ENCODE results near the gene MIPEP.
A peak's percentile ranks its signal among the peaks of the same experiment; 100 is the strongest.
"Not testable (repeated sequence)": the region's sequence is repeated elsewhere in the genome, so short reads cannot be mapped to it uniquely, and the experiment has no call there.

Gene MIPEP

GRCh38 chr13:23749288-23749873 lies 139.8 kb downstream of the MIPEP start:
- DNase-seq (ENCODE audit: low read depth in 2 of 2), result no peak

GRCh38 chr13:23748109-23748990 lies 140.8 kb downstream of the MIPEP start:
- DNase-seq (ENCODE audit: low read depth in 2 of 2), result no peak

GRCh38 chr13:23746141-23746540 lies 143.1 kb downstream of the MIPEP start:
- not testable (repeated sequence) for DNase-seq (ENCODE audit: low read depth in 2 of 2)

DNA sequence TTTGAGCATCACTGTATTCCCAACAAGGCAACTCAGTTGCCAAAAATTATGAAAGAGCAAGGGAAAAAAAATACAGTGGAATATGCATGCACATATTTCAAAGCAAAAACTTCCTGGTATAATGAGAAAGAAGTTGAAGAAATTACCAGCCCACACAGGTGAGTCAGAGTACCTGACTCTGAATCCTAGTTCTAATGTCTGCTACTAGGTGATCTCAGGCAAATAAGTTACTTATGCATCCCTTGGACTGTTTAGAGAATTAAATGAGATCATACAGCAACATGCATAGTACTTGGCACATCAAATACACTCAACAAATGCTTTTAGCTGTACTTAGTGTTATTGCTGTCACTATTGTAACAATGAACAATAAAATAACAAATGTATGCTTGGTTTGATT lies 144.9 kb downstream of the MIPEP start:
- no peak for DNase-seq (ENCODE audit: low read depth in 2 of 2)

DNA sequence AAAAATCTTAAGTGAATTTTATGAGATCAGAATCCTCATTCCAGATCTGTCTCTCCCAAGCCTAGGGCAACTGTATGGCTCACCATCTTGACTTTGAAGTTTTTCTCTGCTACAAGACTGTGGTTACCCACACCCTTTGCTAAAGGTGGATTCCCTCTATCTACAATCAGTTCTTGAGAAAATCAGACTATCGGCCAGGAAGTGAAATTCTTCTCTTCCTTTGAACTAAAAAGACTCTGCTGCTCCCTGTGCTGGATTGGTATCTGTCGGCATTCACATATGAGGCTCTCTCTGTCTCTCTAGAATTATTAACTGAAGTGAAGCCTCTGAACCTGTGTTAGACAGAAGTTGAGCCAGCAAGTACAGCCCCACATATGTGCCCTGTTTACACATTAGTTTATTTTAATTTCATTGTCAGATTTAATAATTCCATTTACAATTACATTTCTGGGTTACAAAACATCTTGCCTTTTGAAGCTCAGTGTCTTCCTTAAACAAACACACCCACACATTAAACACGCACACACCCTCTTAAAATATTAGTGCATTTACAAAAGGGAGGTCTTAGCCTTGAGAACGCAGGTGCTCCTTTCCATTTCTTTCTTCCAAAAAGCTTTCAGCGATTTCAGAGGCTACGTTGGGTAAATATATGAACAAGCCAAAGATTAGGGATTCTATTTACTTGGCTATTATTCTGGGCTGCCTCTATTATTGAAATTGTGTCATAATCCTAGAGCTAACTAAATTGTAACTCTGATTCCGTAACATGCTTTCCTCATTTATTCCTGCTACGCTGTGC lies 145.7 kb downstream of the MIPEP start:
- no peak for DNase-seq (ENCODE audit: low read depth in 2 of 2)

GRCh38 chr13:23741879-23742510 lies 147.2 kb downstream of the MIPEP start:
- DNase-seq (ENCODE audit: low read depth in 2 of 2), result no peak

GRCh38 chr13:23740002-23740401 lies 149.2 kb downstream of the MIPEP start:
- DNase-seq (ENCODE audit: low read depth in 2 of 2), result no peak

GRCh38 chr13:23739596-23739995 lies 149.6 kb downstream of the MIPEP start:
- DNase-seq (ENCODE audit: low read depth in 2 of 2), result no peak

DNA sequence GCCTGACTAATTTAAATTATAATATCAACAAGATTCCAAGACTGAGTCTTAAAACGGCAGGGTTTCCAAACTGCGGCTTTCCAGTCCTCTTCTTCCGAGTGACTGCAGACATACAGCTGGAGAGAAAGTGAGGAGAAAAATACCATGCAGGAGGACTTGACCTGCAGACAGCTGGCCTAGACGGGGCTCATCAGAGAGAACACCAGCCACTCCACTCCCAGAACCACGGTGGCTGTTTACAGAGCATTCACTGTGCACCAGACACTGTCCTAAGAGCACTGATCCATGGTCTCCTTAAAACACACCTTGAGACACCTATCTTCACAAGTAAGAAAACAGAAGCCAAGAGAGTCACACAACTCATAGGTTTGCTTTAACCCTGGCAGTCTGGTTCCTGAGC lies 152.7 kb downstream of the MIPEP start:
- no peak for DNase-seq (ENCODE audit: low read depth in 2 of 2)

GRCh38 chr13:23735329-23735728 lies 153.9 kb downstream of the MIPEP start:
- no peak for DNase-seq (ENCODE audit: low read depth in 2 of 2)

DNA sequence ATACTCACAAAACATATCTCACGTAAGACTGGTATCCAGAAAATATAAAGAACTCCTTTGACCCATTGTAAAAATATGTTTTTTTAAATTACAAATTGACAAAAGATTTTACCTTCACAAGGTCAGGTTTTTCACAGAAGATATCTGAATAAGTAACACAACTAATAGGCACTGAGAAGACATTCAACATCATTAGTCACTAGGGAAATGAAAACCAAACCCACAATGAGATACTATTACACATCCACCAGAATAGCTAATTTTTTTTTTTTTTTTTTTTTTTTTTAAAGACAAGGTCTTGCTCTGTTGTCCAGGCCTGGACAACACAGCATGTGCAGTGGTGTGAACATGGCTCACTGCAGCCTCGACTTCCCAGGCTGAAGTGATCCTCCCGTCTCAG lies 157.5 kb downstream of the MIPEP start:
- no peak for DNase-seq (ENCODE audit: low read depth in 2 of 2)

DNA sequence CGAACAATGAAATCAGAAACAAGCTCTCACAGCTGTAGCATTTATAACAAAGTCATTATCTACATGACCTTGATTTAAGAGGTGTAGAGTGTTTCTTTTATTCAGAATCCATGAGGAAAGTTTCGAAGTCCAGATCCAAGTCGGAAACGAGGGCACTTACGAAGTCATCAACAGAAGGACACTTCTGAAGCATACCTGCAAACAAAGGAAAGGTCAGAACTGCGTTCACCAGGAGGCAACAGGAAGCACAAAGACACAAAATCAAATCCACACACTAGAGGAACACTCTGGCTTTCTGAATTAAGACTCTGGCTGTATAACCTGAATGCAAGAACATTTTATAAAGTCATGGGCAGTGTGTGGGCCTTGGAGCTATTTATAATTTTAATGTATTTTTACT lies 158.9 kb downstream of the MIPEP start:
- DNase-seq (ENCODE audit: low read depth in 2 of 2), result no peak

DNA sequence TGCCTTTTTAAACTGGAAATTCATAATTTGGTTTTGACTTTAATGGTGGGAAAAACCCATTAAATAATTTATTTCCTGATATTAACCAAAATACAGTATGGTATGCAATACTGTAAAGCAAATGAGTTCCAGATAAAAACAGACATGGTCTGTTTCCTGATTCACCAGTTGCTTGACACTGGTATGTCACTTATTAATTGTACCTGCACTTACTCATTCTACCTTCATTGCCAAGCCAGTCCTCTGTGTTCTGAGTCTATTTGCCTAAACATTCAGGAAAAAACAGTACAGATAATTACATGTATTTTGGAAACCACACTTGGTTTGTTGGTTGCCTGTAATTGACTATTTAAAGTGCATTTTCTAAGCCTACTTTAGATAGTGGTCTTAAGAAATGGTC lies 159.7 kb downstream of the MIPEP start:
- no peak for DNase-seq (ENCODE audit: low read depth in 2 of 2)

DNA sequence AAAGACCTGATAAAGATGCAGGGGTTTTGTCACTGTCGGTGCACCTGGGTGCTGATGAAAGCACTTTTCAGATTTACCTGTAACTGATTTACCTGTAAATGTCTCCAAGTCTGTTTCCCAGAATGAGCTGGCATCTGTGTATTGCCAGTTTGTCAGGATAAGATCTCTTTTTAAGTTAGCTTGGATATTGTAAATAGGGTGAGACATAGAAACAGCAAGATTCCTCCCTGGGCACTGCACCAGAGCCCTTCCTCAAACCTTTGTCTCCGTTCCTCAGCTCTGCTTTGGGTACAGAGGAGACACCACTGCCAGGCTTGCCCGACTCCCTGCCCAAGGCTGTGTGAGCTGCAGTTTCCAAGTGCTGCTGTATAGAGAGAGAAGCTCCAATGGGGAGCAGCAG lies 160.4 kb downstream of the MIPEP start:
- DNase-seq (ENCODE audit: low read depth in 2 of 2), result no peak

- DNase-seq (ENCODE audit: low read depth in 2 of 2), result no peak
These were observed 163.3 kb downstream of the MIPEP start for GRCh38 chr13:23725922-23726321.

- DNase-seq (ENCODE audit: low read depth in 2 of 2), result no peak
These were observed 164.8 kb downstream of the MIPEP start for GRCh38 chr13:23724196-23724970.

- peak; percentile 69 to 71 for DNase-seq (ENCODE audit: low read depth in 2 of 2)
These were observed 165.7 kb downstream of the MIPEP start for GRCh38 chr13:23723471-23723870.

- no peak for DNase-seq (ENCODE audit: low read depth in 2 of 2)
These were observed 166.3 kb downstream of the MIPEP start for GRCh38 chr13:23722726-23723453.

DNA sequence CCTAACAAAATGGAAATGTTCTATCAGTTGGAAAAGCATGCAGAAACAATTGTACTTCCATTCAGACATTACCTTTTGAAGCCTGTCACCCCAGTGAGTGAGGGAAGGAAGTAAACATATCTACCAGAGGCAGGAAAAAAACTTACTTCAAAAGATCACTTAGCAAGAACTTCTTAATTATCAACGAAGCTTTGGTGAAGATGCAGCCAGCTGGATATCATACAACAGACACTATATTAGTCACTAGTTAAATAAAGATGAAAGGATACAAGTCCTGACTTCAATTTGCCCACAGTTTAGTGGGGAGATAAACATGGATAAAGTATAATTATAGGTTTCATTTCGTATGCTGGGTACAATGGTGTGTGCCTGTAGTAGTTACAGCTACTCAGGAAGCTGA lies 170.2 kb downstream of the MIPEP start:
- no peak for DNase-seq (ENCODE audit: low read depth in 2 of 2)

DNA sequence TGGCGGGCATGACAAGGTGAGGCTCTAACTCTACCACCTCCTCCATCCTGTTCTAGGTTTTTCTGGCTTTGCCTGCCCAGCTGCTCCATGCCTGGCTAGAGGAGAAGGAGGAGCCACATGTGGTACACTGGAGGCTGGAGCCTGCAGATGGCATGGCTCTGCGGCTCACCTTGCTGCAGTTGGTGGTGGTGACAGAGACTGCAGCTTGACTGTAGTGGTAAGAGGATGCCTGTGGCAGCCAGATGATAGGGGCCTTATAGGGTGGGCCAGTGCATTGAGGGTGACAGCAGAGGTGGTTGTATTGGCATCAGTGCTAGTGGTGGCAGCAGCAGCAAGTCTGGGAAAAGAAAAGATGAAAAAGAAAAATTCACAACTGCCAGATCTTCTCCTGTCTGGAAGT lies 172.8 kb downstream of the MIPEP start:
- no peak for DNase-seq (ENCODE audit: low read depth in 2 of 2)

- DNase-seq (ENCODE audit: low read depth in 2 of 2), result no peak
These were observed 173.4 kb downstream of the MIPEP start for GRCh38 chr13:23715762-23716235.
